Panc1 (cell line): ENCODE results near the gene MNT. TPM values are rescaled to one million over a fixed set of nuclear protein-coding genes. Genes with fewer than 3 reads are reported as not detected.
A peak's percentile ranks its signal among the peaks of the same experiment; 100 is the strongest.

Source experiments
- ATAC-seq: fragments of 200-7000 bp; cut with Tn5 transposase; 2 replicates; pipeline ENCODE4 v1.9.1; 2020; ENCODE audit warnings: mild to moderate bottlenecking, moderate library complexity
- BruUV-seq: library from RNA; stranded (reverse); fragments of 400-500 nt; replicated peaks from 2 replicates; lab custom pipeline; 2021; lab: Mats Ljungman, UMichigan
- CTCF ChIA-PET: fragments of 300-600 bp; sonication (Branson Sonifier 250); formaldehyde crosslinking; loops from one replicate; lab custom pipeline; 2022; ENCODE audit warnings: antibody characterized with exemption; lab: Charles Lee
- POLR2A ChIA-PET: fragments of 300-600 bp; sonication (Branson Sonifier 250); formaldehyde crosslinking; loops from one replicate; lab custom pipeline; 2022; ENCODE audit warnings: antibody characterized with exemption; lab: Charles Lee
- DNase-seq: peaks from one replicate; pipeline ENCODE4 v3.0.0-alpha.2; 2010; ENCODE audit warnings: low read depth, low spot score
- H3K27ac ChIP-seq: 2 replicates; pipeline ENCODE4 v1.5.1; 2011; ENCODE audit warnings: mild to moderate bottlenecking, low read length, inconsistent platforms
- H3K27me3 ChIP-seq: fragments of 200-500 bp; sonication (Bioruptor generic); 2 replicates; pipeline ENCODE4 v1.6.0; 2014; ENCODE audit warnings: low read length, inconsistent platforms; ENCODE audit not compliant: control insufficient read depth, insufficient read depth
- H3K36me3 ChIP-seq: fragments of 200-500 bp; sonication (Bioruptor generic); 2 replicates; pipeline ENCODE4 v1.5.1; 2014; ENCODE audit warnings: inconsistent platforms, mild to moderate bottlenecking, low read length, moderate library complexity; ENCODE audit not compliant: control insufficient read depth, insufficient read depth
- H3K4me1 ChIP-seq: 2 replicates; pipeline ENCODE4 v1.5.1; 2011; ENCODE audit warnings: inconsistent platforms, mild to moderate bottlenecking, low read length, moderate library complexity; ENCODE audit not compliant: control insufficient read depth, insufficient read depth
- H3K4me3 ChIP-seq, 2 experiments: 2 replicates each; pipeline ENCODE4 v1.5.1; 2011 to 2012; ENCODE audit warnings: low read depth in 2 of 2, low read length in 2 of 2, mild to moderate bottlenecking in 2 of 2, inconsistent platforms in 1 of 2, moderate library complexity in 1 of 2
- H3K9me3 ChIP-seq: fragments of 200-500 bp; sonication (Bioruptor generic); 2 replicates; pipeline ENCODE4 v1.5.1; 2014; ENCODE audit warnings: low read depth, mild to moderate bottlenecking, inconsistent platforms, low read length, moderate library complexity; ENCODE audit not compliant: control insufficient read depth, insufficient read depth
- POLR2AphosphoS5 ChIP-seq: IDR thresholded peaks from 2 replicates; pipeline ENCODE4 v1.6.1; 2012; ENCODE audit warnings: mild to moderate bottlenecking, low read depth, low read length, moderate library complexity
- REST ChIP-seq, 2 experiments: IDR thresholded peaks; 2 replicates each; pipeline ENCODE4 v1.6.1; 2011 to 2012; ENCODE audit warnings: low read depth in 2 of 2, control low read depth in 1 of 2, low read length in 1 of 2, mild to moderate bottlenecking in 1 of 2, moderate library complexity in 1 of 2; ENCODE audit not compliant: insufficient read depth in 1 of 2
- SIN3A ChIP-seq: IDR thresholded peaks from 2 replicates; pipeline ENCODE4 v1.6.1; 2012; ENCODE audit warnings: low read depth, mild to moderate bottlenecking, low read length, moderate library complexity, borderline replicate concordance; ENCODE audit not compliant: insufficient read depth
- TCF7L2 ChIP-seq: IDR thresholded peaks from 2 replicates; pipeline ENCODE4 v1.6.1; 2011; ENCODE audit warnings: mild to moderate bottlenecking, low read depth, low read length, inconsistent platforms
- in situ Hi-C: cut with HindIII; loops from 2 replicates; pipeline ENCODE4 v1.10.0; 2016; ENCODE audit warnings: low sequenced_read_pairs, low pct_unique_long_range_greater_than_20kb
- intact Hi-C: fragments of 100-400 bp; cut with micrococcal nuclease; formaldehyde crosslinking; loops from one replicate; pipeline ENCODE4 v1.10.0; 2022; ENCODE audit not compliant: unreplicated experiment
- total RNA-seq: library from RNA; stranded (reverse); gene quantifications from one replicate; pipeline ENCODE4 v1.2.1, GENCODE V29; 2021; ENCODE audit not compliant: unreplicated experiment
- TF ChIP-seq, protein P1 (sequence below): fragments of 450-650 bp; IDR thresholded peaks from 2 replicates; pipeline ENCODE4 v1.5.1; 2017; ENCODE audit warnings: mild to moderate bottlenecking

MNT gene
- total RNA-seq, 1 experiment from 2014 or later = 31.8 TPM

- H3K27me3 ChIP-seq = no peaks in the 10 kb centered on the region
- no peaks in the 10 kb centered on the region for H3K36me3 ChIP-seq
- no peaks in the 10 kb centered on the region for H3K9me3 ChIP-seq
- POLR2A ChIA-PET = no interaction called here
- no peak overlapping the region for H3K27ac ChIP-seq
- H3K4me1 ChIP-seq = no peaks in the 10 kb centered on the region
- TF ChIP-seq SIN3A = no peak
- TF ChIP-seq POLR2AphosphoS5 = no peak
- TF ChIP-seq, protein P1, sequence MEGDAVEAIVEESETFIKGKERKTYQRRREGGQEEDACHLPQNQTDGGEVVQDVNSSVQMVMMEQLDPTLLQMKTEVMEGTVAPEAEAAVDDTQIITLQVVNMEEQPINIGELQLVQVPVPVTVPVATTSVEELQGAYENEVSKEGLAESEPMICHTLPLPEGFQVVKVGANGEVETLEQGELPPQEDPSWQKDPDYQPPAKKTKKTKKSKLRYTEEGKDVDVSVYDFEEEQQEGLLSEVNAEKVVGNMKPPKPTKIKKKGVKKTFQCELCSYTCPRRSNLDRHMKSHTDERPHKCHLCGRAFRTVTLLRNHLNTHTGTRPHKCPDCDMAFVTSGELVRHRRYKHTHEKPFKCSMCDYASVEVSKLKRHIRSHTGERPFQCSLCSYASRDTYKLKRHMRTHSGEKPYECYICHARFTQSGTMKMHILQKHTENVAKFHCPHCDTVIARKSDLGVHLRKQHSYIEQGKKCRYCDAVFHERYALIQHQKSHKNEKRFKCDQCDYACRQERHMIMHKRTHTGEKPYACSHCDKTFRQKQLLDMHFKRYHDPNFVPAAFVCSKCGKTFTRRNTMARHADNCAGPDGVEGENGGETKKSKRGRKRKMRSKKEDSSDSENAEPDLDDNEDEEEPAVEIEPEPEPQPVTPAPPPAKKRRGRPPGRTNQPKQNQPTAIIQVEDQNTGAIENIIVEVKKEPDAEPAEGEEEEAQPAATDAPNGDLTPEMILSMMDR = no peak
- TF ChIP-seq REST (IDR thresholded peaks at IDR 0.05; ENCODE audit: insufficient read depth in 1 of 2, low read depth in 2 of 2, low read length in 1 of 2) = no peak
- no peak for TF ChIP-seq TCF7L2
- ATAC-seq (peak; percentile 36; the same call in 1 of the 2 replicates), DNase-seq (no peak)
- no TSS peak for BruUV-seq
- intact Hi-C loops = no loop called here
- CTCF ChIA-PET = interaction anchor here (1.4 kb wide), 1 partner anchor 9 kb away, joined by 3 read pairs; no protein-coding TSS in a partner anchor
- in situ Hi-C loops = no loop called here
- no peak overlapping the region for H3K4me3 ChIP-seq
Observed at GRCh38 chr17:2406903-2407790, 6.3 kb upstream of the MNT start.

GRCh38 chr17:2406271-2406902, 5.5 kb upstream of the MNT start:
- no peaks in the 10 kb centered on the region for H3K4me1 ChIP-seq
- DNase-seq (no peak), ATAC-seq (no peak)
- H3K36me3 ChIP-seq = no peaks in the 10 kb centered on the region
- POLR2A ChIA-PET = interaction anchor here (0.7 kb wide), 1 partner anchor 15 kb away, joined by 8 read pairs; no protein-coding TSS in a partner anchor
- no peak overlapping the region for H3K27ac ChIP-seq
- no peaks in the 10 kb centered on the region for H3K9me3 ChIP-seq
- in situ Hi-C loops = no loop called here
- no peak overlapping the region for H3K4me3 ChIP-seq
- intact Hi-C loops = no loop called here
- CTCF ChIA-PET = interaction anchor here (1.4 kb wide), 1 partner anchor 10 kb away, joined by 3 read pairs; no protein-coding TSS in a partner anchor
- H3K27me3 ChIP-seq = no peaks in the 10 kb centered on the region
- BruUV-seq = no TSS peak
- TF ChIP-seq REST (IDR thresholded peaks at IDR 0.05; ENCODE audit: insufficient read depth in 1 of 2, low read depth in 2 of 2, low read length in 1 of 2) (no peak), POLR2AphosphoS5 (no peak), TCF7L2 (no peak), SIN3A (no peak)
- TF ChIP-seq, protein P1 = no peak
